Suppressor macrophage (primary cell): ENCODE results near the gene MTAP.

Experiments
- DNase-seq, 4 experiments: peaks; one replicate each; pipeline ENCODE4 v3.0.0-alpha.2; 2020 to 2022

The MTAP gene

DNA sequence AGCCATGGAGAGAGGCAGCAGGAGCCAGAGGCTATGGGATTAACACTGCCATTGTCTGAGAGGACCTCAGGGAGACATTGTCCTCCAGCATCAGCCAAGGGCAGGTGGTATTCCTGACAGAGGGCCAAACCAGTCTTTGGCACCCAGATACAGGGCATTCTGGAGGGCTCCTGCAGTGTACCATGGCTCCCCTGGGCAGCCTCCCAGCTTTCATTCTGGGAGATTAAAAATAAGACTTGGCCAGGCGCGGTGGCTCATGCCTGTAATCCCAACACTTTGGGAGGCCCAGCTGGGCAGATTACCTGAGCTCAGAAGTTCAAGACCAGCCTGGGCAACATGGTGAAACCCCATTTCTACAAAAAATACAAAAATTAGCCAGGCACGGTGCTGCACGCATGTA lies 4.2 kb downstream of the MTAP start:
- DNase-seq, result no peak

DNA sequence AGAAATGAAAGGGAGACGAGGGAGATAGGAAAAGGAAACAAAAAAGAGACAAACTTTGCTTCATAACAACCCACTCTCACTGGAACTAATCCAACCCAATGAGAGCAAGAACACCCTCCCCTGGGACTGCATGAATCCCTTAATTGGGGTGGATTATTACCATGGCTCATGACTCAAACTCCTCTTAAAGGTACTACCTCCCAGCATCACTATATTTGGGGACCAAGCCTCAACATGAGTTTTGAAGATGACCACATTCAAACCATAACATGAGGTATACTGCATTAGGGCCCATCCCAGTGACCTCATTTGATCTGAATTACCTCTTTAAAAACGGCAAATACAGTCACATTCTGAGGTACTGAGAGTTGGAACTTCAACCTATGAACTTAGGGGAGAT lies 8.0 kb downstream of the MTAP start:
- no peak for DNase-seq

DNA sequence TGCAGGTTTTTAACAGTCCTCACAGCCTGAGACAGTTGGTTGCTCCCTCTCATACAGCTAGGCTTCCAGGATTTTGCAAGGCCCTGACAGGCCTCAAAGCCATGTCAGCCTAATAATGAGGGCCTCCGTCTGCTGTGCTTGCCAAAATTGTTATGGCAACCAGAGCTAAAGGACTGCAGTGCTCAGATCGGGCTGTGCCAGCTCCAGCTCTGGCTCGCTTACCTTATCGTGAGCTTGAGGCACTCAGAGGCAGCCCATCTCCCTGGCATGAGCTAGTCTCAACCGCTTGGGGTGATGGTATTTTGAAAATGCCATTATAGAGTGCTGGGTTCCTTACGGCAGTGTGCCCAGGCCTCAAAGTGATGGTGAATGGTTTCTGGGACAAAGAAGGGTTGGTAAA lies 8.4 kb downstream of the MTAP start:
- no peak for DNase-seq

DNA sequence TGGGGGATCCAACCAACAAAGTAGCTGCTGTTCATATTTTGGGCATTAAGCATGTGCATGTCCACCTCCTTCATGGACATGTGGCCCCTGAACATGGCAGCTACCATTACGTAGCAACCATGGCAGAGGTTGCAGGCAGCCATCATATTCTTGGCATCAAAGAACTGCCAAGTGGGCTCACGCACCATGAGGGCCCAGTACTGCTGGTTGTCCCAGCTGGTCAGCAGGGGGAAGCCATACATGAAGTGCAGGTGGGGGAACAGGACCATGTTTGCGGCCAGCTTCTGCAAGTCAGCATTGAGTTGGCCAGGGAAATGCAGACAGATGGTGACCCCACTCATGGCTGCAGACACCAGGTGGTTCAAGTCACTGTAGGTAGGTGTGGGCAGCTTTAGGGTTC lies 9.5 kb downstream of the MTAP start:
- DNase-seq, result no peak

DNA sequence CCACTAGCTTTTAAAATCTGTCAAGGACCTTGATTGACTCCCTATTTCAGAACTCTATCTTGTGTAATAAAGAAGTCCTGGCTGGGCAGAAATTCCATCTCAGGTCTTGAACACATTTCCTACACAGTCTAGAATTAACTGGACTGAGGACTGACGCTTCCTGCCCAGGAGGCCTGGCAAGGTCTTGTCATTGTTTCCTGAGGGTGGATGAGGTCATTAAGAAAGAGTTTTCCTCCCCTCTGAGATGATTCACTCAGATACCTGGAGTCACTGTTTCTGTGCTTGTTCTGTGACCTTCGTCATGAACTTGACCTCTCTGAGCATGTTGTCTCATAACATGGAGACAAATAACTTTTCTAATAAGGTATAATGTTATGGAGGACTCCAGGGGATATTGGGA lies 10.0 kb downstream of the MTAP start:
- no peak for DNase-seq

DNA sequence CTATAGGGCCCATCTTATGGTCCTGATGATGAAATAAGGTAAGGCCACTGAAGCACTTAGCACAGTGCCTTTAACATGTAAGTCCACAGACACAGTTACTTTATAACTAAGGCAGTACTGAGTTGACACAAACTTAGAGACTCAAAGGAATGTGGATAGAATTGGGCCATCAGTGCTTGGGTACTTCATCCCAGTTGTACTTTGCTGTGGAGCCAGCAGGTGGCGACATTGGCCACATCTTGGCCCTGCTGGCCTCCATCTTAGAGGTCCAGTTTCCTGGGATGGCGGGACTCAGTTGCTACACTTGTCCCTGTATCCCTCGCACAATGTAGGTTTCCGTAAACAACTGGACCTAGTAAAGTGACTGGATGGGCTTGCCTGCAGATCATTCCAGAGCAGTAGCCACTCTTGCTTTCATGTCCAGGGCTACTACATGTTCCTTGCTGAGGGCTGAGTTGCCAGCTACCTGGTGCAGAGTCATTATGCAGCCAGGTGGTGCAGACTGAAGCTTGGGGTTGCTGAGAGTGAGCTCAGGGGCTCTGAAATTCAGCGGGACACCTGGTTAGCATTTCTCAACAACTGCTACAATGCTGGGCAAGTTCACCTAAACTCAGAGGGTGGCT lies 10.6 kb downstream of the MTAP start:
- DNase-seq, result peak; percentile 73 to 83 (median 80)

DNA sequence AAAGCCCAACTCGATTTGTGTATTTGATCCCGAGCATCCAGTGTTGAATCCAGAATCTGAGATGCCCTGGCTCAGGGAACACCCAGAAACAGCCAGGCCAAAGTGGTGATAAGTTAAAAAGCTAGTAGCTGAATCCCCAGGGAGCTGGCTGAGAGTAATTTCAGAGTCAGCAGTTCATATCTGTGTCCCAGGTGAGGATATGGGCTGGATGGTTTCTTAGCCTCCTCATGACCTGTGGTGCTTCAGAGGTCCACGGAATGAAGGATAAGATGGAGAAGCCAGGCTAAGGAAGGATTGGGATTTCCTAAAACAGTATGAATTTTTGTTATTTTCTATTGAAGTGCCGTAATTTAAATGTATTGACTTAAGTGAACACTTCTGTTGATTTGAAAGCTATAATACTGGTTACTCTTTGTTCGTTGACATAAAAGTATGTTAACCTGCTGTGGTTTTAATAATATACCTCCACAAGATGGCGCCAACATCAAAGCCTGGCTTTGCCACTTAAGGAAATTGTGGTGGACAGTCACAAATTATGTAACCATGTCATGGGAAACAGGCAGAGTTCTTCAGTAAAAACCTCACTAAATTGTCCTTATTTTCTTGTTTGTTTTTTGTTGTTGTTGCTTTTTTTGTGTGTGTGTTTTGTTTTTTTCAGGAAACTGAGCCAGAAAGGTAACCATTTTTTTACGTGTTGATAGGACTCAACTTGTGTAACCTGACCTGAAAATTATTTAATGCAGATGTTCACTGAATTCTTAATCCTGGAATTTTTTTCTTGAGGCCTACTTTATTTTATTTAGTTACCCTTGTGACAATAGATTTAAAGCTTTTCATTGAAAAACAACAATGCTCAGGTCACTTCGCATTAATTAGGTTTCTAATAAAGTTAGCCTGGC lies 11.4 kb downstream of the MTAP start:
- peak; percentile 92 to 96 (median 93) for DNase-seq

DNA sequence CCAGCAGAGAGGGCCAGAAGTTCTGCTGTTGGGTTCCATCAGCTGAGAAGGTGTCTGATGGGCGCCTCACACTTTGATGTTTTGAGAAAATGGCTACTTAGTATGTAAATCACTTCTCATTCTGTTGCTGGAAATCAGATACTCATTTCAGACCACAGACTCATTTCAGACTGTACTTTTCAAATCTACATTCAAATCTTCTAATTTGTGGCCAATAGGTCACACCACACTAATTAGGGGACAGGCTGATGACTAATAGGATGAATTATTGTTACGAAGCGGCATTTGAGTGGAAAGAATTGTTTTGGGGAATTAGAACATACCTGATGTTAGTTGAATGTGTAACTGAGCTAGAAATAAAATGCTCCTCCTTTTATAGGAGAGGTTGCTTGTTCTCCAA lies 13.2 kb downstream of the MTAP start:
- no peak for DNase-seq

DNA sequence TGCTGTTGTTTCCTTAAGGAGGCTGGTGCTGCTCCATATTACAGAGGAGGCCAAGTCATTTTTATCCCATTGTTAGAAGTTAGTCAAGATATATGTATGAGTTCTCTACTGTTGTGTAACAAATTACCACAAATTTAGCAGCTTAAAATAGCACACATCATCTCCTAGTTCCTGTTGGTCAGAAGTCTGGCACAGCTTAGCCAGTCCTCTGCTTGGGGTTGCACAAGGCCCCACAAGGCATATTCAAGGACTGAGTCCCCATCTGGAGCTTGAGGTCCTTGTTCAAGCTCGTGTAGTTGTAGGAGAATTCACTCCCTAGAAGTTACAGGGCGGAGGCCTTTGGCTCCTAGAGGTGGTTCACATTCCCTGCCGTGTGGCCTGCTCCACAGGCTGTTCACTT lies 14.7 kb downstream of the MTAP start:
- DNase-seq, result peak; percentile 28 to 79 (median 61)

DNA sequence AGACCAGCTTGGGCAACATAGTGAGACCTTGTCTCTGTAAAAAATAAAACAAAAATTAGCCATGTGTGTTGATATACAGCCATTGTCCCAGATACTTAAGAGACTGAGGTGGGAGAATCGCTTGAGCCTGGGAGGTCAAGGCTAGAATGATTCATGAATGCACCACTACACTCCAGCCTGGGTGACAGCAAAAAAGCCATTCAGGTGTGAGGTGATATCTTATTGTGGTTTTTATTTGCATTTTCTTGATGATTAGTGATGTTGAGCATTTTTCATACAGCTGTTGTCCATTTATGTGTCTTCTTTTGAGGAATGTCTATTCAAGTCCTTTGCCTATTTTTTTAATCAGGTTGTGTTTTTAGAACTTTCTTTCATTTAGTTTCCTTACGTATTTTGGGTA lies 23.2 kb downstream of the MTAP start:
- DNase-seq, result no peak

DNA sequence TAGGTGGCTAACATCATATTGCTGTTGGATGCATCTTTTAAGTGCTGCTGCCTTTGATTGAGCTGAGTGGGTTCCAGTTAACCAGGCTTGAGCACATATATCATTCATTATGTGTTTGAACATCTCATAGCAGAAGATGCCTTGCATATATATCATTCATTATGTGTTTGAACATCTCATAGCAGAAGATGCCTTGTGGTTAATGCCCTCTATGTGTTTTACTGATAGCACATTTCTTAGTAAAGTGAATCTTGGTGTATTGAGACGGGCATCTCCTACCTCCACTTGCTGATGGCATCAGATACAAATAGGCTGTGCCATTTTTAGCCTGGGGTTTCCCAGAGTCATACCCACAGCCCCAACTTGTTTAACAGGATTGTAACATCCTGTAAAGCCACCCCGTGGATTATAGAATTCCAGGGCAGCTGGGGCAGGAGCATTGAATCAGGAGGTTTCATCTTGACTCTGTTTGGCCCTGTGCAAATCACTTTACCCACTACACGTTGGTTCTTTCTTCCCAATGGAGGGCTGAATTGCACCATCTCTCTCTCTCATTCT lies 26.5 kb downstream of the MTAP start:
- DNase-seq, result no peak

DNA sequence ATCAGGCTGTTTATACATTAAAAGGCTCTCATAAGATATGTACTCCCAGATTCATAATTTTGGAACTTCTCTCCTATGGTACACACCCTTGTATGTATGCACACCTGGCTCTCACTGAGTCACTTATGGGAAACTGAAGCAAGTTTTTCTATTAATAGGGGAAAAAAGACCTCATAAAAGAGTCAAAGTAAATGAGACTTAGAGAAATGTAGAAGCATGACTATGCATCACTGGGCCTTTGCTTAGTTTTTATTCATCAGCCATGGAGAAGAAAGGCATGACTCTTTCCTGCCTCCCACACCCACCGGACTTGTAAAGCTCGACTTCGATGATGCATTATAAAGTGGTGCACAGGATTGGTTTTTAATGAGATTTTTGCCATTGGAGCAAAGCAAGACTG lies 28.2 kb downstream of the MTAP start:
- peak; percentile 19 to 60 (median 43) for DNase-seq

DNA sequence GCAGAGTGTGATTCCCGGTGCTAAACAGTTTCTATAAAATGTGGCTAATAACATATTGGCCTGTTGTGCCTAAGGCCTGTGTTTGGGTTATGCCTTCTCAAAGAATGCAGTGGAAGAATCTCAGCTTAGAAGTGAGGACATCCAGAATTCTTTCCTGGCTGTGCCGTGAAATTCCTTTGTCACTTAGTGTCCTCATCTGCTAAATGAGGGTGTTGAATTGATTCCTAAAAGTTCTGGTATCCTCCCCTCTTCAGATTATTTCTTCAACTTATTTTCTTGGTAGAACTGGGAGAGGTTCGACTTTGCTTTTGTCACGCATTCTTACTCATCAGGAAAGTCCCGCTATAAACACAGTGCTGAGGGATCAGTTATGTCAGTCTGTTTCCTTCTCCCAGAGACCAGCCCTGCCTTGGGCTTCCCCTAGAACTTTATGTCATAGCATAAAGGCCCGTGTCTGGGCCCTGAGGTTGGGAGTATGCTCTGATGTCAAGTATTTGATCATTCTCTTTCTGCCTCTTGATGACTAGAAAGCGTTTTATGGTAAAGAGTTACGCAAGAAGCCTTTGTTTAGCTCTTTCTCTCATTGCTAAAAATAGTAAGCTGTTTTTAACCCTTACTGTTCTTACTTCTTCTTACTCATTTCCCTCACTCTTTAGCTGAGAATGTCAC lies 29.5 kb downstream of the MTAP start:
- peak; percentile 84 to 95 (median 88) for DNase-seq

DNA sequence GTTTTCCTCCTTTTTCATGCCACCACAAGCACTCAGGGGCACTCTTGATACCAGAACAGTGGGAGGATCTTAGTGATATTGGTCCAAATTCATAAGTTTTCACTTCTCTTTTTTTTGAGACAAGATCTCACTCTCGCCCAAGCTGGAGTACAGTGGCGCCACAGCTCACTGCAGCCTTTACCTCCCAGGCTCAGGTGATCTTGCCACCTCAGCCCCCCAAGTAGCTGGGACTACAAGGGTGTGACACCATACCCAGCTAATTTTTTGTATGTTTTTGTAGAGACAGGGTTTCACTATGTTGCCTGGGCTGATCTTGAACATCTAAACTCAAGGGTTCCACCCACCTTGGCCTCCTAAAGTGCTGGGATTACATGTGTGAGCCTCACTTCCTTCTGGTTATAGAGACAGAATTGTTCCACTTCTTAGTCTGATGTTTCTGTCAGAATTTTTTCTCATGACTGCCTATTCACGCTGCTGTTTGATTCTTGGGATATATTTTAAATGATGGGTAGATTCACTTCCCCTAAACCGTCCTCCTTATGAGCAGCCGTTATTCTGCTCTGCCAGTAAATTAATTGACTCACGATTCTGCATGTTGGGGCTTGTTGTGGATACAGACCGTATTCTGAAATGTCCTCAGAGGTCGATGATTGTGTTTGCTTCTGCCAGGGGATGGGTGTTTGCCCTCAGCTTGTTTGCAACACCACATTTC lies 30.8 kb downstream of the MTAP start:
- DNase-seq, result peak; percentile 45 to 72 (median 54)

DNA sequence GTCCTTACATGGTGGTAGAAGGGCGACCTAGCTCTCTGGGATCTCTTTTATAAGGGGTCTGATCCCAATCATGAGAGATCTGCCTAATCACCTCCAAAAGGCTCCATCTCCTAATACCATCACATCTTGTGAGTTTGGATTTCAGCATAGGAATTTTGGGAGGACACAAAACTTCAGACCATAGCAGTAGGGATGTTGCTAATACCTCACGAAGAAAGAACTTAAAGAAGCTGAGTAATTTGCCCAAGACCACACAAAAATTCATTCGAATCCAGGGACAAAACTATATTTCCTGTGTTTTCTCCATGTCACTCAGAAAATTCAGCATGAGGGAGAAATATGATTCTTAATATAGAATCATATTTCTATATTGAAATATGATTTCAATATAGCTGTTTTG lies 32.7 kb downstream of the MTAP start:
- no peak for DNase-seq

DNA sequence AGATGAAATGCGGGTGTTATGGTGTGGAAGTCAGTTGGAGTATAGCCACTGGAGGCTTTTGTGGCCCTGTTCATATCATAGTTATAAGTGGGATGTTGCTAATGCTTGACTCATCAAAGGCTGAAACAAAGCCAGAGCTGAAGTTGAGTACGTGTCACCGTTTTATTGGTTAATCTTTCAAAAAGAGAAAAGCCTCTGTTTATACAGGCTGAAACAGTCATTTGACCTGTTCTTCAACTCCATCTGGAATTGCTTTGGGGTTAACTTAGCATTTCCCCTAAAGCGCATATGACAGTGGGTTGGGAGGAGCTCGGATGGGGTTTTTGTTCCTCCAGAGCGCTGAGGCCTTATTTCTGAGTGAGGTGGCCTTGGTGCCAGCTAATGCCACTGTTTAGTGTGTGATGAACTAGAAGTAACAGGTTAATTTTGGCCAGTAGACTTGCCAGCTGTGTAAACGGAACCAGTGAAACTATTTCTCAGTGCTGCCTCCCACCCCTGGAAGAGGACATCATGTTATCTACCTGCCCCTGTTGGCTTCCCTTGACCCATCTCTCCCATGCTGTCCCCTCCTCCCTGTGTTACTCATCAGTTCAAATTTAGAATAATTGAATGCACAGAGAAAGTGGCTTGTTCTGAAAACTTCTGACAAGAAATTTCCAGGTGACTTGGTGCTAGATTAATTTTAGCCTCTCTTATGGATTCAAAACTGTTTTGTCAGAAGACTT lies 34.2 kb downstream of the MTAP start:
- DNase-seq, result peak in 3 of 4 experiments; percentile 3 to 47 (median 40)

DNA sequence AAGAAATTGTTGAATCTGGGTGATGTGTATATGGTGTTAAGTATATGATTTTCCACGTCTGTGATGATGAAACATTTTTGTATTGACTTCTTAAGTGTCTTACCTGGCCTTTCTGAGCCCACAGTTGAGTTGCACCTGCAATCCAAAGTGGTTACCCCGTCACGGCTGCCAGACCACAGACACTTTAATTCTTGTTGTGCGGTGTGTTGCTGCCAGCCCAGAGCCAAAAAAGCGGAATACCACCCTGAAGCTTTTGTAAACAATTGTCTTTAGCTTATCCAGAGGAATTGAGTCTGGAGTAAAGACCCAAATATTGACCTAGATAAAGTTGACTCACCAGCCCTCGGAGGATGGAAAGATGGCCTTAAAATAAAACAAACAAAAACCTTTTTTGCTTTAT lies 35.1 kb downstream of the MTAP start:
- no peak for DNase-seq

DNA sequence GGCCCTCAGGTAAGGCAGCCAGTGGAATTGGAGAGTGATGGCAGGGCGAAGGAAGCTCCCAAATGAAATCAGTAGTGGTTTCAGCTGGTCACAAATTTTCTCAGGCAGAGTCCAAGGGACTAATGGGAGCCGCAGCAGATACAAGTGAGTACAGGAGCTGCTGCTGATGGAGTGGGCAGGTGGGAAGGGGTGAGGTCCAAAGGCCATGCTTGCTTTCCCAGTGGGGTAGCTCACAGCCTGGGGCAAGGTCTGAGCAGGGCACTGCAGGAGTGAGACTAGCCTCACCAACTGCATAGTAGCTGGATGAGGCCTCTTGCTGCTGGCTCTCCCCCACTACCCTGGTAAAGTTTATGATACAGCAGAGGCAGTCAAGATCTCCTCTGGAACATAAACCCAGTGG lies 38.2 kb downstream of the MTAP start:
- no peak for DNase-seq

DNA sequence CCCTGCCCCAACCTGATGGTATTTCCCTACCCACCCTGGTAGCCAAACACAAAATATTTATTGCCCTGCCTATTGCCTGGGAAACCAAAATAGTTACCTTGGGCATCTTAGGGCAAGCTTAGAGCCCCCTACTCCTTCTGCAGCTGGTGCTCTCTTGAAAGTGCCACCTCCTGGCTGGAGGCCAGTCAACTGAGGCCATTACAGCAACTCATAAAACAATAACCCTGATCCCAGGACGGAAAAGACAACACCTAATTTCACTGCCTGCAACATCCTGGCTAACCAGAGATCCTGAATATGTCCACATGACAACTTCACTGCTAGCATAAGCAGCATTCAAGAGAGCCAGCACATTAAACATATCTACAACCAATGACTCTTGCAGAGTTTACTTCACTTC lies 38.7 kb downstream of the MTAP start:
- DNase-seq, result no peak

DNA sequence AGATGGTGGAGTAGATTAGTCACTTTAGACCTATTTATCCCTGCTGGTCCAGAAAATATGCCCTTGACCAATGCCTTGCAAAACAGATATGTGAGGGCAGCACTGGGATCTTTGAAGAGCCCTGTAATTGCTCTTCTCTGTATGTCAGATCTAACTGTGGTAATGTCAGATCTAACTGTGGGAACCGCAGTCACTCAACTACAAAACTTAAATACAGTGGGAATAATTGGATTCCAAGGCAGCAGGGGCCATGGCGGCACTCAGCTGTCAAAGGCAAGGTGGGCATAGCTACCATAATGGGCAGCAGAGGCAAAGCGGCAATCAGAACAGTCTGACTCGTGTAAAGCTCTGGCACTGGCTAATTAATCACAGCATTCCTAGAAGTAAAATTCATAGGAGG lies 46.2 kb downstream of the MTAP start:
- no peak for DNase-seq

DNA sequence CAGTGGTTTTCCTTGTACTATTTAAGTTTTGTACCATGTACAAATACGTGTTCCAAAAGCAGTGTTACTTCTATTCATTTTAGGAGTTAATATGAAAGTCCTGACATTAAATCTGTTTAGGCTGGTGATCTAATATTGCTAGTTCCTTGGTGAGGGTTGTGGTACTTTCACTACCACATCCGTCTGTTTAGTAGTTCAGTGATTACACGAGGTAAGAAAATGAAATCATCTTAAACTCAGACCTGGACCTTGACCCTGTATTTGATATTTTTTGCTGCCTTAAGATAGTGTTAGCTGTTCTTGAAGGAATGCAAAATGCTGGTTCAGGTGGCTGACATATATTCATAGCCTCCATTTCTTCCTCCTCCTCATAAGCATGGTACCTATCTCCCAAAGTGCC lies 50.3 kb downstream of the MTAP start:
- DNase-seq, result no peak

DNA sequence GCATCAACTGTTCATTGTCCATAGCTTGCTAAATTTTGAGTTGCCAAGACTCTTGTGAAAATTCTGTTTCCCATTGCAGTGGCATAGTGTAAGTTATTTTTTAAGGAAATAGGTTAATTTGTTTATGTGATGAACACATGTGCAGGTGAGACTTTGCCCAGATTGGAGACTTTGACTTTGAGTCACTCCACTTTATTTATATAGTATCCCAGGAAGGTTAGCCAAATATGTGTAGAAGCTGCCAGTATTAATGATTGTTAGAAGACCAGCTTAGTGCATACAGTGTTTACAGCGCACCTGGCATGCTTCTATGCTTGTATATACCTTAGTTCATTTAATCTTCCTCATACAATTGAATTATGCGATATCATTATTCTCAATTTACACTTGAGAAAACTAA lies 51.0 kb downstream of the MTAP start:
- DNase-seq, result no peak
